Common myeloid progenitor, CD34-positive (primary cell): Measurements from ENCODE around the gene BUD13.

Experiments used
- CTCF ChIA-PET: fragments of 350-600 bp; sonication (Branson Sonifier 250); formaldehyde crosslinking; loops from one replicate; lab custom pipeline; 2021; ENCODE audit warnings: antibody characterized with exemption; lab: Charles Lee
- POLR2A ChIA-PET: fragments of 350-600 bp; sonication (Branson Sonifier 250); formaldehyde crosslinking; loops from one replicate; lab custom pipeline; 2021; ENCODE audit warnings: antibody characterized with exemption; lab: Charles Lee
- DNase-seq, 3 donors: peaks; one replicate each; pipeline versions ENCODE4 v3.0.0 to v3.0.0-alpha.2; 2013
- H3K27ac ChIP-seq, 2 experiments: 1 replicate in 1 of 2; 2 replicates in 1 of 2; pipeline ENCODE4 v1.7.0; 2013; ENCODE audit warnings: inconsistent platforms in 2 of 2, low read length in 2 of 2, mild to moderate bottlenecking in 2 of 2, low read depth in 1 of 2, moderate library complexity in 1 of 2; ENCODE audit not compliant: severe bottlenecking in 2 of 2, insufficient read depth in 1 of 2, poor library complexity in 1 of 2
- H3K27me3 ChIP-seq, 5 experiments: replicated peaks in 2 of 5; 1 replicate in 3 of 5; 2 replicates in 2 of 5; pipeline versions ENCODE4 v1.6.1 to v1.7.0; 2013; ENCODE audit warnings: low read length in 4 of 5, mild to moderate bottlenecking in 2 of 5, moderate library complexity in 2 of 5, inconsistent platforms in 1 of 5; ENCODE audit not compliant: insufficient read depth in 5 of 5, control insufficient read depth in 4 of 5
- H3K36me3 ChIP-seq, 4 experiments: 1 replicate in 2 of 4; 2 replicates in 2 of 4; pipeline versions ENCODE4 v1.6.1 to v1.7.0; 2013; ENCODE audit warnings: low read length in 3 of 4, control low read depth in 1 of 4, mild to moderate bottlenecking in 1 of 4; ENCODE audit not compliant: control insufficient read depth in 4 of 4, insufficient read depth in 4 of 4
- H3K4me1 ChIP-seq, 4 experiments: 1 replicate in 3 of 4; 2 replicates in 1 of 4; pipeline versions ENCODE4 v1.6.1 to v1.7.1; 2013; ENCODE audit warnings: low read length in 3 of 4, mild to moderate bottlenecking in 3 of 4, control low read depth in 1 of 4, inconsistent platforms in 1 of 4, moderate library complexity in 1 of 4; ENCODE audit not compliant: control insufficient read depth in 4 of 4, insufficient read depth in 4 of 4; ENCODE audit errors: control extremely low read depth in 1 of 4
- H3K4me3 ChIP-seq, 7 experiments: 1 replicate in 4 of 7; 2 replicates in 3 of 7; pipeline versions ENCODE4 v1.5.1 to v1.7.0; 2013; ENCODE audit warnings: mild to moderate bottlenecking in 7 of 7, low read length in 6 of 7, moderate library complexity in 6 of 7, inconsistent platforms in 2 of 7, low read depth in 2 of 7, control low read depth in 1 of 7; ENCODE audit not compliant: insufficient read depth in 4 of 7, control insufficient read depth in 1 of 7; ENCODE audit errors: extremely low read depth in 1 of 7
- H3K9me3 ChIP-seq, 5 experiments: 1 replicate in 4 of 5; 2 replicates in 1 of 5; pipeline versions ENCODE4 v1.6.1 to v1.7.1; 2013; ENCODE audit warnings: low read length in 4 of 5, mild to moderate bottlenecking in 2 of 5, inconsistent platforms in 1 of 5, low read depth in 1 of 5, moderate library complexity in 1 of 5; ENCODE audit not compliant: control insufficient read depth in 4 of 5, insufficient read depth in 2 of 5; ENCODE audit errors: control extremely low read depth in 1 of 5
- WGBS: methylation state at CpG from one replicate; pipeline ENCODE4 v1.1.5; 2013; ENCODE audit not compliant: insufficient coverage; 5-methylcytosine and 5-hydroxymethylcytosine counted together

The BUD13 gene

GRCh38 chr11:116715383-116715782 is 57.4 kb downstream of the BUD13 start:
- no peaks in the 10 kb centered on the region for H3K36me3 ChIP-seq
- H3K27me3 ChIP-seq: peaks cover 0 to 9% (median 5%) of the 10 kb centered on the region in 5 experiments
- H3K4me1 ChIP-seq: no peaks in the 10 kb centered on the region
- ChIA-PET POLR2A (no interaction called here), CTCF (no interaction called here)
- 100% methylated on average over 3 of the region's 5 CpGs for WGBS
- H3K9me3 ChIP-seq: no peaks in the 10 kb centered on the region
- no peak for DNase-seq
- no peak overlapping the region for H3K27ac ChIP-seq
- H3K4me3 ChIP-seq: no peak overlapping the region

- CTCF ChIA-PET: interaction anchor here (1.2 to 1.4 kb wide), 2 partner anchors 9 to 18 kb away, joined by 3 read pairs; no protein-coding TSS in a partner anchor
- H3K4me3 ChIP-seq: no peak overlapping the region
- H3K4me1 ChIP-seq: no peaks in the 10 kb centered on the region
- H3K36me3 ChIP-seq: no peaks in the 10 kb centered on the region
- DNase-seq: no peak
- peaks cover 0 to 14% (median 9%) of the 10 kb centered on the region in 5 experiments for H3K27me3 ChIP-seq
- H3K27ac ChIP-seq: no peak overlapping the region
- WGBS: 99% methylated on average over 6 of the region's 9 CpGs
- POLR2A ChIA-PET: no interaction called here
- H3K9me3 ChIP-seq: no peaks in the 10 kb centered on the region
These were observed 57.9 kb downstream of the BUD13 start for GRCh38 chr11:116714902-116715301.

- WGBS: 100% methylated on average over 4 of the region's 4 CpGs
These were observed 60.4 kb downstream of the BUD13 start for GRCh38 chr11:116712428-116712827.

GRCh38 chr11:116710762-116711161 is 62.0 kb downstream of the BUD13 start:
- POLR2A ChIA-PET: no interaction called here
- no peak for DNase-seq
- CTCF ChIA-PET: no interaction called here
- H3K27ac ChIP-seq: no peak overlapping the region
- H3K4me3 ChIP-seq: no peak overlapping the region
- no peaks in the 10 kb centered on the region for H3K36me3 ChIP-seq
- WGBS: 100% methylated on average over 3 of the region's 4 CpGs
- peaks cover 0 to 3% (median 0%) of the 10 kb centered on the region in 4 experiments for H3K4me1 ChIP-seq
- H3K9me3 ChIP-seq: no peaks in the 10 kb centered on the region
- peaks cover 5 to 50% (median 19%) of the 10 kb centered on the region in 5 experiments for H3K27me3 ChIP-seq

More at GRCh38 chr11:116712428-116712827, 60.4 kb downstream of the BUD13 start:
- no peak overlapping the region for H3K27ac ChIP-seq
- H3K27me3 ChIP-seq: peaks cover 0 to 37% (median 15%) of the 10 kb centered on the region in 5 experiments
- no peaks in the 10 kb centered on the region for H3K9me3 ChIP-seq
- no peak overlapping the region for H3K4me3 ChIP-seq
- no peaks in the 10 kb centered on the region for H3K36me3 ChIP-seq
- POLR2A ChIA-PET: interaction anchor here (0.7 kb wide), 1 partner anchor 748 kb away, joined by 3 read pairs; no protein-coding TSS in a partner anchor
- DNase-seq: no peak
- peaks cover 0 to under 1% (median 0%) of the 10 kb centered on the region in 4 experiments for H3K4me1 ChIP-seq
- CTCF ChIA-PET: no interaction called here

- Histone ChIP-seq H3K4me1 (peaks cover 0 to 3% (median 0%) of the 10 kb centered on the region in 4 experiments), H3K4me3 (no peak overlapping the region), H3K27ac (no peak overlapping the region), H3K9me3 (no peaks in the 10 kb centered on the region), H3K36me3 (no peaks in the 10 kb centered on the region), H3K27me3 (peaks cover 5 to 52% (median 20%) of the 10 kb centered on the region in 5 experiments)
- CTCF ChIA-PET: no interaction called here
- 58% methylated on average over 13 of the region's 17 CpGs for WGBS
- no peak for DNase-seq
- POLR2A ChIA-PET: no interaction called here
These were observed 62.6 kb downstream of the BUD13 start for GRCh38 chr11:116710001-116710674.

GRCh38 chr11:116707746-116708145 is 65.0 kb downstream of the BUD13 start:
- WGBS: 60% methylated on average over 6 of the region's 9 CpGs
- CTCF ChIA-PET: no interaction called here
- Histone ChIP-seq H3K27me3 (peaks cover 5 to 52% (median 22%) of the 10 kb centered on the region in 5 experiments), H3K36me3 (no peaks in the 10 kb centered on the region), H3K4me1 (peaks cover 0 to 3% (median 0%) of the 10 kb centered on the region in 4 experiments), H3K27ac (no peak overlapping the region), H3K4me3 (no peak overlapping the region), H3K9me3 (no peaks in the 10 kb centered on the region)
- no peak for DNase-seq
- POLR2A ChIA-PET: no interaction called here

GRCh38 chr11:116707161-116707629 is 65.6 kb downstream of the BUD13 start:
- 34% methylated on average over 28 of the region's 37 CpGs for WGBS
- DNase-seq: peak in 1 of 3 donors; percentile 26
- POLR2A ChIA-PET: no interaction called here
- peaks cover 0 to 3% (median 0%) of the 10 kb centered on the region in 4 experiments for H3K4me1 ChIP-seq
- CTCF ChIA-PET: no interaction called here
- no peaks in the 10 kb centered on the region for H3K9me3 ChIP-seq
- H3K36me3 ChIP-seq: no peaks in the 10 kb centered on the region
- H3K27me3 ChIP-seq: peaks cover 5 to 52% (median 22%) of the 10 kb centered on the region in 5 experiments
- H3K4me3 ChIP-seq: no peak overlapping the region
- no peak overlapping the region for H3K27ac ChIP-seq
